ENCODE results near the gene PIEZO2.
"Not testable (repeated sequence)": the region's sequence is repeated elsewhere in the genome, so short reads cannot be mapped to it uniquely, and the experiment has no call there.

The PIEZO2 gene

GRCh38 chr18:10644003-10644402 lies 505.4 kb downstream of the PIEZO2 start:
- not testable (repeated sequence) for H3K27me3 ChIP-seq (ENCODE audit: control insufficient read depth in 1 of 2, insufficient read depth in 1 of 2, low read length in 2 of 2); H3K9me3 ChIP-seq (ENCODE audit: control insufficient read depth, low read length); H2BK5ac ChIP-seq (ENCODE audit: low read depth, low read length, poor library complexity, severe bottlenecking); H2AK5ac ChIP-seq (ENCODE audit: low read length, severe bottlenecking); H3K14ac ChIP-seq (ENCODE audit: low read length in 2 of 2); H2AFZ ChIP-seq (ENCODE audit: low read depth, low read length); H3K9ac ChIP-seq (ENCODE audit: low read length); H3K4me1 ChIP-seq (ENCODE audit: control insufficient read depth, insufficient read depth, low read depth, low read length); H2BK120ac ChIP-seq (ENCODE audit: low read depth, low read length); H4K8ac ChIP-seq (ENCODE audit: low read length); H3K4ac ChIP-seq (ENCODE audit: low read depth in 1 of 2, low read length in 2 of 2); H3K23ac ChIP-seq (ENCODE audit: low read length in 2 of 2); H3K36me3 ChIP-seq (ENCODE audit: control insufficient read depth in 1 of 2, insufficient read depth in 2 of 2, low read depth in 1 of 2, low read length in 2 of 2); H3K4me2 ChIP-seq (ENCODE audit: low read length, poor library complexity, severe bottlenecking); H3K27ac ChIP-seq (ENCODE audit: low read length, poor library complexity, severe bottlenecking); H4K91ac ChIP-seq (ENCODE audit: low read length); H3K18ac ChIP-seq (ENCODE audit: low read depth in 1 of 2, low read length in 2 of 2); H2BK15ac ChIP-seq (ENCODE audit: low read depth, poor library complexity, severe bottlenecking); H3K4me3 ChIP-seq (ENCODE audit: insufficient read depth in 1 of 2, low read depth in 1 of 2, low read length in 2 of 2); H3K79me1 ChIP-seq (replicated peaks; ENCODE audit: low read length, poor library complexity, severe bottlenecking); H2BK12ac ChIP-seq (ENCODE audit: low read length in 2 of 2); DNase-seq
- WGBS = 47% methylated on average over 2 of the region's 5 CpGs

GRCh38 chr18:10642915-10643524 lies 506.3 kb downstream of the PIEZO2 start:
- H2AFZ ChIP-seq (ENCODE audit: low read depth, low read length); DNase-seq; H3K4ac ChIP-seq (ENCODE audit: low read depth in 1 of 2, low read length in 2 of 2); H2BK120ac ChIP-seq (ENCODE audit: low read depth, low read length); H3K4me2 ChIP-seq (ENCODE audit: low read length, poor library complexity, severe bottlenecking); H2BK12ac ChIP-seq (ENCODE audit: low read length in 2 of 2); H2AK5ac ChIP-seq (ENCODE audit: low read length, severe bottlenecking); H3K27ac ChIP-seq (ENCODE audit: low read length, poor library complexity, severe bottlenecking); H3K27me3 ChIP-seq (ENCODE audit: control insufficient read depth in 1 of 2, insufficient read depth in 1 of 2, low read length in 2 of 2); H2BK15ac ChIP-seq (ENCODE audit: low read depth, poor library complexity, severe bottlenecking); H2BK5ac ChIP-seq (ENCODE audit: low read depth, low read length, poor library complexity, severe bottlenecking); H3K4me3 ChIP-seq (ENCODE audit: insufficient read depth in 1 of 2, low read depth in 1 of 2, low read length in 2 of 2); H3K79me1 ChIP-seq (replicated peaks; ENCODE audit: low read length, poor library complexity, severe bottlenecking); H3K14ac ChIP-seq (ENCODE audit: low read length in 2 of 2); H3K18ac ChIP-seq (ENCODE audit: low read depth in 1 of 2, low read length in 2 of 2); H3K36me3 ChIP-seq (ENCODE audit: control insufficient read depth in 1 of 2, insufficient read depth in 2 of 2, low read depth in 1 of 2, low read length in 2 of 2); H3K9ac ChIP-seq (ENCODE audit: low read length); H3K4me1 ChIP-seq (ENCODE audit: control insufficient read depth, insufficient read depth, low read depth, low read length); H3K23ac ChIP-seq (ENCODE audit: low read length in 2 of 2); H4K91ac ChIP-seq (ENCODE audit: low read length); H4K8ac ChIP-seq (ENCODE audit: low read length); H3K9me3 ChIP-seq (ENCODE audit: control insufficient read depth, low read length): not testable (repeated sequence)
- WGBS = no CpG with 5 or more reads among the region's 5 CpGs

- not testable (repeated sequence) for H2AK5ac ChIP-seq (ENCODE audit: low read length, severe bottlenecking); H4K8ac ChIP-seq (ENCODE audit: low read length); H3K4me3 ChIP-seq (ENCODE audit: insufficient read depth in 1 of 2, low read depth in 1 of 2, low read length in 2 of 2); H2AFZ ChIP-seq (ENCODE audit: low read depth, low read length); H3K27ac ChIP-seq (ENCODE audit: low read length, poor library complexity, severe bottlenecking); H3K18ac ChIP-seq (ENCODE audit: low read depth in 1 of 2, low read length in 2 of 2); H2BK15ac ChIP-seq (ENCODE audit: low read depth, poor library complexity, severe bottlenecking); H3K14ac ChIP-seq (ENCODE audit: low read length in 2 of 2); H2BK120ac ChIP-seq (ENCODE audit: low read depth, low read length); H3K4me2 ChIP-seq (ENCODE audit: low read length, poor library complexity, severe bottlenecking); H4K91ac ChIP-seq (ENCODE audit: low read length); H3K9ac ChIP-seq (ENCODE audit: low read length); H3K36me3 ChIP-seq (ENCODE audit: control insufficient read depth in 1 of 2, insufficient read depth in 2 of 2, low read depth in 1 of 2, low read length in 2 of 2); H3K4ac ChIP-seq (ENCODE audit: low read depth in 1 of 2, low read length in 2 of 2); H3K9me3 ChIP-seq (ENCODE audit: control insufficient read depth, low read length); H2BK5ac ChIP-seq (ENCODE audit: low read depth, low read length, poor library complexity, severe bottlenecking); H3K79me1 ChIP-seq (replicated peaks; ENCODE audit: low read length, poor library complexity, severe bottlenecking); H2BK12ac ChIP-seq (ENCODE audit: low read length in 2 of 2); H3K4me1 ChIP-seq (ENCODE audit: control insufficient read depth, insufficient read depth, low read depth, low read length); DNase-seq; H3K23ac ChIP-seq (ENCODE audit: low read length in 2 of 2); H3K27me3 ChIP-seq (ENCODE audit: control insufficient read depth in 1 of 2, insufficient read depth in 1 of 2, low read length in 2 of 2)
- WGBS = 100% methylated on average over 2 of the region's 6 CpGs
Observed at GRCh38 chr18:10638539-10638885, 510.9 kb downstream of the PIEZO2 start.

- H2AFZ ChIP-seq (ENCODE audit: low read depth, low read length); DNase-seq; H4K91ac ChIP-seq (ENCODE audit: low read length); H4K8ac ChIP-seq (ENCODE audit: low read length); H3K18ac ChIP-seq (ENCODE audit: low read depth in 1 of 2, low read length in 2 of 2); H3K4ac ChIP-seq (ENCODE audit: low read depth in 1 of 2, low read length in 2 of 2); H2BK12ac ChIP-seq (ENCODE audit: low read length in 2 of 2); H3K14ac ChIP-seq (ENCODE audit: low read length in 2 of 2); H3K4me1 ChIP-seq (ENCODE audit: control insufficient read depth, insufficient read depth, low read depth, low read length); H3K36me3 ChIP-seq (ENCODE audit: control insufficient read depth in 1 of 2, insufficient read depth in 2 of 2, low read depth in 1 of 2, low read length in 2 of 2); H3K79me1 ChIP-seq (replicated peaks; ENCODE audit: low read length, poor library complexity, severe bottlenecking); H3K4me2 ChIP-seq (ENCODE audit: low read length, poor library complexity, severe bottlenecking); H3K9me3 ChIP-seq (ENCODE audit: control insufficient read depth, low read length); H2BK120ac ChIP-seq (ENCODE audit: low read depth, low read length); H2BK15ac ChIP-seq (ENCODE audit: low read depth, poor library complexity, severe bottlenecking); H2BK5ac ChIP-seq (ENCODE audit: low read depth, low read length, poor library complexity, severe bottlenecking); H3K4me3 ChIP-seq (ENCODE audit: insufficient read depth in 1 of 2, low read depth in 1 of 2, low read length in 2 of 2); H3K27me3 ChIP-seq (ENCODE audit: control insufficient read depth in 1 of 2, insufficient read depth in 1 of 2, low read length in 2 of 2); H3K27ac ChIP-seq (ENCODE audit: low read length, poor library complexity, severe bottlenecking); H3K23ac ChIP-seq (ENCODE audit: low read length in 2 of 2); H2AK5ac ChIP-seq (ENCODE audit: low read length, severe bottlenecking); H3K9ac ChIP-seq (ENCODE audit: low read length): not testable (repeated sequence)
- WGBS = no CpG with 5 or more reads among the region's 11 CpGs
Observed at GRCh38 chr18:10637858-10638538, 511.4 kb downstream of the PIEZO2 start.

Data from mesenchymal stem cell (in vitro differentiated cells and primary cell).